ENCODE results near the gene ONECUT3.

Gene ONECUT3

GRCh38 chr19:1768248-1768647 is 14.9 kb downstream of the ONECUT3 start:
- no peak for DNase-seq (ENCODE audit: low spot score)

DNA sequence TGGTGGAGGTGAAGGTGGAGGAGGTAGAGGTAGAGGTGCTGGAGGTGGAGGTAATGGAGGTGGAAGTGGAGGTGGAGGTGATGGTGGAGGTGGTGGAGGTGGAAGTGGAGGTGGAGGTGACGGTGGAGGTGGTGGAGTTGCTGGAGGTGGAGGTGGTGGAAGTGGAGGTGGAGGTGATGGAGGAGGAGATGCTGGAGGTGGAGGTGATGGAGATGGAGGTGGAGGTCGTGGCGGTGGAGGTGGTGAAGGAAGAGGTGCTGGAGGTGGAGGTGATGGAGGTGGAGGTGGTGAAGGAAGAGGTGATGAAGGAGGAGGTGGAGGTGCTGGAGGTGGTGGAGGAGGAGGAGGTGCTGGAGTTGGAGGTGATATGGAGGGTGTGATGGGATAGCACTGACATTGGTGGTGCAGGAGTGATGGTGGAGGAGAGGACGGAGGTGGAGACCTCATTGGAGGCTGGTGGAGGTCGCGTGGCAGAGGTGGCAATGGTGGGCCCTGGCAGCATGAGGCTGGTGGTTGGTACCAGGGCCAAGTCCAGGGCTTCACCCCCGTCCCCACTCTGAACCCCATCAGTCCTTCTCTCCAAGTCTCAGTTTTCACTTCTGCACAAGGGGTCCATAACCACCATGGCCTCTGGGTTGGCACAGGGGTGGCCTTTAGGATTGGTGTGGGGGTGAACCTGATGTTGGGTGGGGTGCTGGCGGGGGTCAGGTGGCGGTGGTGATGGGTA is 15.8 kb downstream of the ONECUT3 start:
- DNase-seq (ENCODE audit: low spot score) = no peak

GRCh38 chr19:1769645-1769985 is 16.3 kb downstream of the ONECUT3 start:
- DNase-seq (ENCODE audit: low spot score) = no peak

GRCh38 chr19:1770866-1771576 is 17.7 kb downstream of the ONECUT3 start:
- no peak for DNase-seq (ENCODE audit: low spot score)

DNA sequence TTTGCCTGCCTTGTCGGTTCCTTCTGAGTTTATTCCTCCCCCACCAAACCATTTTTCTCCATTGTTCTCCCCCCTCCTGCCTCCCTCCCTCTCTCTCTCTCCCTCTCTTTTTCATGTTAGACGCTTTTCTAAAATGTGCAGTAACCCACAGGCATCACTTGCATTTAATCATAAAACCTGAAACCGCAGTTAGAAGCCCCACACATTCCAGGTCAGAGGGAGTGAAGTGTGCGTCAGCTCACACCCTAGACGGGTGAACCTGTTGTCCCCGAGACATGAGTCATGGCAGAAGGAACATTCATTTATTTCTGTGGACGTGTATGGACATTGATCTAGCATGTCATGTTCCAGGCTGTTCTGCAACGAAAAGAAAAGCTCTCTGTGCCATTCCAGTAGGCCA is 19.9 kb downstream of the ONECUT3 start:
- peak; percentile 75 for DNase-seq (ENCODE audit: low spot score)

GRCh38 chr19:1774989-1775772 is 21.9 kb downstream of the ONECUT3 start:
- no peak for DNase-seq (ENCODE audit: low spot score)

DNA sequence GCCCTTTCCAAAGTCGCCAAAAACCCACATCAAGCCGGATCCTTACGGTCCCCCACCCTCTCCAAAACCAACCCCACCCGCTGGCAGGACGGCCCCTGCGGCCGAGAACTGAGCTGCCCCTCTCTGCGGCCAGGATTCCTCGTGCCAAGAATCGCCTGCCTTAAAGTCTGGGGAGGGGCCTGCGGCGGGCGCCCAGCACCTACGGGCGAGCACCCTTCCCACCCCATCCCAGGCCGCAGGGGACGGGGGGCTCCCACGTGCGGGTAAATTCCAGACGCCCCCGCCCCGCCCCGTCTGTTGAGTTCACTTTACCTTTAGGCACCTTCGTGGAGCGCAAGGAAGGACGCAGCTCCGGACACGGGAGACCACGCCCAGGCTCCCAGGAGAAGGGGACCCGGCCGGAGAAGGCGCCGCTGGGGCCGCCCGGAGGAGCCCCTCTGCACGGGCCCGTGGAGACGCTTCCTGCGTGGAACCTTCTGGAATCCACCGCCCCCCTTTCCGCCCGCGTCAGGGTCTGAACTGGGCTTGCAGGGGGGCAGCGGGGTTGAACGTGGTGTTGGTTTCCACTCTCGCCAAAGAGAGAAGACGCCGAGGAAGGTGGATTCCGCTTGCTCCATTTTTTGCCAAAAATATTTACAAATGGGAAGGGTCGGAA is 22.8 kb downstream of the ONECUT3 start:
- no peak for DNase-seq (ENCODE audit: low spot score)

DNA sequence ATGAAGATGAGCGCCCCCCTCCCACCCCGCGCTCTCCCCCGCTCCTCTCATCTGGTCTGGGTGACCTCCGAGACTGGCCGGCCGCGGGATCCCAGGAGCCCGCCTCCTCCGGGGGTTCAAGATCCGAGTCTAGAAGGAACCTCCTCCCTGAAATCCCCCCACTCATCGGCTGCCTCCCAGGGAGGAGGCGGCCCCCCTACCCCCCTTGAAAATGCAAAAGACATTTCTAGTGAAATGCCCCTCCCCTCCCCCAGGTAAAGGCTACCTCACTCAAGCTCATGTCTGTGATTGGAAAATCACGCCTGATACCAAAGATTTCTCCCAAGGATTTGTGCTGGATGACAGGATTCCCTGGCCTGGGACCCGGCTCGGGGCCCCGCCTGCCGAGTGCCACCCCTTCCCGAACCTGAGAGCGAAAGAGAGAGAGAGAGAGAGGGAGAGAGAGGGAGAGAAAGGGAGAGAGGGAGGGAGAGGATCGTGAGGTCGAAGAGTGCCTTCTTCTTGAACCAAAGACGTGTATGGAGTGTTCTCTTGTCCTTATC is 23.4 kb downstream of the ONECUT3 start:
- no peak for DNase-seq (ENCODE audit: low spot score)

DNA sequence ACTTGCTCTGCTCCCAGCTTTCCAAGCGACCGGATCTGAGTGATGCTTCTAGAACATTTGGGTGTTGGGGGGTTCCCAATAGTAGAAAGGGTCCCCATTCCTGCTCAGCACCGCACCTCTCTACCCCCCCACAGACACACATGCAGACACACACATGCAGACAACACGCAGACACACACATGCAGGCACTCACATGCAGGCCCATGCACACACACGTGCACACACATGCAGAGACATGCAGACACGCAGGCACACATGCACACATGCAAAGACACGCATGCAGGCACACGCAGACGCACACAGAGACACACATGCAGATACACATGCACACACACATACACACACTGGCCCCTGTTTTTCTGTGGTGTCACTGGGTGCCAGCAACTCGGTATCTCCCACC is 23.8 kb downstream of the ONECUT3 start:
- DNase-seq (ENCODE audit: low spot score) = no peak

DNA sequence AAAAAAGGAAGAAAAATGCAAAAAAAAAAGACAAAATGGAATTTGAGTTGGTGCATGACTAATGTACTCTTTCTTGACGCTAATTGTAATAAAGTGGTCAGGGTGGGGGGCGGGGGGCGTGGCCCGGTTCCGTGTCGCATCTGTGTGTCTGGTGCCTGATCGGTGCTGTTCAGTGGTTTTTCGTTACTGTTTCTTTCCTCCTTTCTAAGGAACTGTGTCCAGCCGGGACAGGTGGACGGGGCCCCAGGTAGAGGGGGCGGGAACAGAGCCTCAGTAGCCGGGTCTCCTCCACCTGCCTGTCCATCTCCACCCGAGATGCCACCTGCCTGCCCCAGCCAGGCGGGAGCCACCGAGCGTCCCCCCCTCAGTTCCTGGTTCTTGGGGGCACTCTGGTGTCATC is 26.3 kb downstream of the ONECUT3 start:
- no peak for DNase-seq (ENCODE audit: low spot score)

- DNase-seq (ENCODE audit: low spot score) = no peak
Observed at GRCh38 chr19:1780272-1780958, 27.1 kb downstream of the ONECUT3 start.

DNA sequence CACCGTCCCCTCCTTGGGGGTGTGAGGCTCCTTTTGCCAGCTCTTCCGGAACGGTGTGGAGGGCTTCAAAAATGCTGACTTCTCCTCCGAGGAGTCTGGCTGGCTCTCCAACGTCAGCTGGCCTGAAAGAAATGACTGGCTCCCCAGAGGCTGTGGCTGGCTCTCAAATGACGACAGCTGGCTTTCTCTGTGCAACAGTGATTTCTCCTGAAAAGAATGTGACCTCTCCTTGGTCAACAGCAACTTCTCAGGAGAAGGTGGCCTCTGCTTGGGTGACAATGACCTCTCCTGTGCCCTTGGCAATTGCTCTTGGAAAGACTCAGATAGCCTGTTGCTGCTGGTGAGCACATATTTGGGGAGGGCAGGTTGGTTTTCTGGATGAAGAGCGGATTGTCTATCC is 29.2 kb downstream of the ONECUT3 start:
- DNase-seq (ENCODE audit: low spot score) = no peak

DNA sequence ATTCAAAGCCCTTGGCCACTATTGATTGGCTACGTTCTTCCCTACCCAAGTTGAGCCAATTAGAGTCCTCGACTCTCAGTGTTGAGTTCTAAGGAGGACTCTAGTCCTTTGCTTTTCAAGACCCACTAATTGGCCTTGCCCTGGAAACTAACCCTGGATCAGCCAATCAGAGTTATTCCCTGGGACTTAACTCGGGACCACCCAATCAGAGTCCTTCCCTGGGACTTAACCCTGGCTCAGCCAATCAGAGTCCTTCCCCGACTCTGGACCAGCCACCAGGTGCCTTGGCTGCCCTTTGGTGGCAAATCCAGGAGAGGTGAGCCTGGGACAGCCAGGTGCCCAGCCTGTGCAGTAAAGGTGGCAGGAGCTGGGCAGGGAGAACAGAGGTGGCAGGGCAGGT is 30.0 kb downstream of the ONECUT3 start:
- no peak for DNase-seq (ENCODE audit: low spot score)

GRCh38 chr19:1783874-1784273 is 30.6 kb downstream of the ONECUT3 start:
- DNase-seq (ENCODE audit: low spot score) = no peak

DNA sequence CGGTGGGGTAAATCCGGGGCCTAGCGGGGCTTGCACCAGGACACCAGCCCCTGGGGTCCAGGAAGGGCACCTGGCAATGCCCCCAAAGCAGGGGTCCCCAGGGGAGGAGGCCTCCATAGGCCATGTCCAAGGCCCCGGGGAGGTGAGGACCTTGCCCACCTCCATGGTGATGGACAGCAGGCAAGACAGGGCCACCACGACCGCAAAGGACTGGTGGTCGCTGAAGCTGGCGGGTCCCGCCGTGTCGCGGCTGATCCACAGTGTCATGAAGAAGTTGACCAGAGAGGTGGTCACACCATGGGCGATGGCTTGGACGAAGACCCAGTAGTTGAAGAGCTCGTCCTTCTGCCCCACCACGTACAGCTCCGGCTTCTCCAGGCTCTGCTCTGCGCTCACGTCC is 32.0 kb downstream of the ONECUT3 start:
- DNase-seq (ENCODE audit: low spot score) = no peak

GRCh38 chr19:1786668-1787067 is 33.4 kb downstream of the ONECUT3 start:
- no peak for DNase-seq (ENCODE audit: low spot score)

GRCh38 chr19:1787116-1787515 is 33.8 kb downstream of the ONECUT3 start:
- no peak for DNase-seq (ENCODE audit: low spot score)

- DNase-seq (ENCODE audit: low spot score) = no peak
Observed at GRCh38 chr19:1789261-1790041, 36.1 kb downstream of the ONECUT3 start.

GRCh38 chr19:1790054-1790792 is 36.9 kb downstream of the ONECUT3 start:
- DNase-seq (ENCODE audit: low spot score) = no peak

- DNase-seq (ENCODE audit: low spot score) = no peak
Observed at GRCh38 chr19:1791879-1792278, 38.6 kb downstream of the ONECUT3 start.

Measured in LoVo (cell line).